HG03108 (cell line): Measurements from ENCODE around the gene NCAM2.

ENCODE experiments used
- ATAC-seq: cut with Tn5 transposase; IDR thresholded peaks from one replicate; pipeline ENCODE4 v1.9.1; 2021; ENCODE audit warnings: moderate library complexity; ENCODE audit not compliant: unreplicated experiment

The NCAM2 gene

DNA sequence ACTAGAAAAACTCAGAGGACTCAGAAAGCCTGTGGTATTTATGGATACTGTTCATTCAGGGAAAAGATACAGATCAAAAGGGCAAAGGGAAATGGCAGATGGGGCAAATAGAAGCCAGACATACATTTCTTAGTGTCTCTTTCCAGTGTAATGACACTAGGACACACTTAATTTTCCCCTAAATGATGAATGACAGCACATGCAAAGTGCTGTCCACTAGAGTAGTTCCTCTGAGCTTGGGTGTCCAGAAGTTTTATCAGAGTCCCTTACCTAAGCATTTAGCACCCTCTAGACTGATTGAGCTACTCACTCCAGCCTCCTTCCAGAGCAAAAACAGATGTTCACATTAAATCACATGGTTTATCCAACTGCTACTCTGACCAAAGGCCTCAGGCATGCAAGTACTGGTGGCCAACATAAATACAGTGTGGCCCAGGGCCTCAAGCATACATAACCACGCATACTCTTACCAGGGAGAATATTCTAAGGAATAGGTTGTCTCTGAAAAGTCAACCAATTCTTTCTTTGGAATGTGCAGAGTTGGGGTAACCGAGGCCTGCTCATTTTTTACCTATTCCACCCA is 166.9 kb downstream of the NCAM2 start:
- no peak for ATAC-seq

DNA sequence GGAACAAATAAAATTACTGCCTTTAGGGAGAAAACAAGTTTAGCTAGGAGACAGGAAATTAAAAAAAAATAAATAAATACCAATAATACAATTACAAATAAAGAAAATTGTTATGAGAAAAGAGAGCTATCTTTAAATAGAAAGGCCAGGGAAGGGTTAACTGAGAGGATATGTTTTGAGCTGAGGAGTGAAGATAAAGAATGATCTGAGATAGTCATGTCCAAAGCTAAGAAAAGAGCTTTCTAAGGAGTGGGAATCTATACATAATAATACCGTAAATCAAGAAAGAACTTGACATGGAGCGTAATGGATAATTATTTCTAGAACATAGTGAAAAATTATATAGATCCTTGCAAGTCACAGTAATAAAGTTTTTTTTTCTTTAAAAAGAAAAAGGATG is 176.5 kb downstream of the NCAM2 start:
- no peak for ATAC-seq

DNA sequence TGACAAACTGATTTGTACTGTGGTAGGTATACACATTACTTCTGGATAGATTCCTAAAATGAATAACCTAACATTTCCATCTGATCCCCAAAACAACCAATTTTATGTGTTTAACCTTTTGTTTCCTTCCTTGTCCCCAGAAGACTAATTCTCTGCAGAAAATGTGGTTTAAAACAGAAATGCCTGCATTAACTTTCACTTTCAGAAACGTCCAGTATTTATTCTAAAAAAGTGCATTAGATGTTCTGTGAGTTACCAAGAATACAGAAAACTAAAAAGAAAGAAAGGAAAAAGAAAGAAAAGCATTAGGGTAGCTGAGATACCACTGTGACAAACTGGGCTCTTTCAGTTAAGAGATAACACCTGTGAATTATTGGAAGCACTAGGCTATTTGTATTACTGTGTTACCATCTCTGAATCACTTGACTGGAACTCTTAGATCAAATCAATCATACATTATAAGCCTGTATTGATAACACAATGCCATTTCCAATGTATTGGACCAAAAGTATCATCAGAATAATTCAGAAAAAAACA is 177.7 kb downstream of the NCAM2 start:
- no peak for ATAC-seq

DNA sequence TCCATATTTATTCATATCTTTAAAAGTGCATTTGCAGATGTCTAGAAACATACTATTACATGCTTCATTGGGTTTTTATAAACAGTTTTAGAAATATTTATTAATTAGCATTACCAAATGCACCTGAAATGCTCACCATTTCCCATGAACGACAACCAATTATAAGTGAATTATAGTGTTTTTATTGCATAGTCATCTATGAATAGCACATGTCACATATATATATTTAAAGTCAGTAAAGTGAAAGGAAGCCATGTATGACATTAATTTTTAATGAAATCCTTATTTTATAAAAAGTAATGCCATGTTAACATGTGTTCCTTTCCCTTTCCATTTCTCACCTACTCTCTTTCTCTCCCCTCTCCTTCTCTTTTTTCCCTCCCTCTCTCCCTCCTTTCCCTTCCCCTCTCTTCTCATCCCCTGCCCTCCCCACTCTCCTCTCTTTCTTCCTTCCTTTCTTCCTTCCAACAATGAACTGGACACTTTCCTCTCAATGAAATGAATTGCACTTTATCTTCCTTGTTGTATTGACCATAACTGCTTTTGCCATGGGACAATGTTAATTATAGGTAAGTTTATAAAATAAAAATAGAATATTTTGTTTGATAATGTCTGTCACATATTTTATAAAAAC is 179.3 kb downstream of the NCAM2 start:
- ATAC-seq: no peak

DNA sequence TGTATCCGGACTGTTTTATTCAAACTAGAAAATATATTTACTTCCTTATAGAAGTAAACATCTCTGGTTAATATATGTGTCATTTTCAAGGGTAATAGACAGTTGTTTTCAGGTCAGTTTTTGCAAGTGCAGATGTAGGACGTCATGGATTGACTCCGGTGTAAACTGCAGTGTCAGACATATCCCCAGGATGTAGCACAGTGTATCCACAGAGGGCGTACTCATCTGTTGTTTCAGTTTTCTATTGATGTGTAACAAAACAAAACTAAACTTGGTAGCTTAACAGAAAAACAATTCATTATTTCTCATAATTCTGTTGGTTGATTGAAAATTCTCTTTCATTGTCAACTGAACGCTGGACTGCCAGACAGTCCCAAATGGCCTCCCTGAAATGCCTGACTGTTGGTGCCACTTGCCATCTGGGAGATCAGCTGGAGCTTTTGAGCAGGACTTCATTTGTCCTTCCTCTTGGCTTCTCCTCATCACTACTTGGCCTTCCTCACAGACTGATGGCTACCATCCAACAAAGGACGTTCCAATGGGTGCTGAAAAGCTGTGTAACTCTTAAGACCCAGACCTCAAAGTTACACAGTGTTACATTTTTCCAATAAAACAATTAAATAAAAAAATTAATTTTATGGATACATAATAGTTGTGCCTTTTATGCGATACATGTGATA is 181.6 kb downstream of the NCAM2 start:
- ATAC-seq: no peak

DNA sequence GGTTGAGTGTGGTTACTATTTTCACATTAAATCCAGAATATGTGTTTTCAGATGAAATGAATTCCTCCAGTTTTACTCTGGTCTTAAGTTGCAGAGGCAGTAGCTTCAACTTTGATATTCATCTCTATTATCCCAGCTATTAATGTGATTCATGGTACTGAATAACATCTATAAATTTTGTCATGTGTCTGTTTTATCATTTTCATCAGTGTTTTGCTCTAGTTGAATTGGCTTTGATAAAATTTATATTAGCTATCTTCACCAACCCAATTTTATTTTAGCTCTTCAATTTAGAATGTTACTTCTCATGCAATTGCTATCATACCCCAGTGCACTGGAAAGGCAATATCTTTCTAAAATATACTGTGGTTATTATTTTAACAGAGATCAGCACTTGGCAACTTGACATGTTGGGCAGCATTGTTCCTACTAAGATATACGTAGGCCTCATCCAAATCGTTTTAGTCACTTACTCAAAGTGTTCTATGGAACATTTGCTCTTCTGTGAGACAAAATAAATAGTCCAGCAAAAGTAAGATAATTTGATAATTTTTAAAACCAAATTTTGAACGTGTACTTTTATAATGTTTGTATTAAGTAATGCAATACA is 184.3 kb downstream of the NCAM2 start:
- ATAC-seq: no peak

DNA sequence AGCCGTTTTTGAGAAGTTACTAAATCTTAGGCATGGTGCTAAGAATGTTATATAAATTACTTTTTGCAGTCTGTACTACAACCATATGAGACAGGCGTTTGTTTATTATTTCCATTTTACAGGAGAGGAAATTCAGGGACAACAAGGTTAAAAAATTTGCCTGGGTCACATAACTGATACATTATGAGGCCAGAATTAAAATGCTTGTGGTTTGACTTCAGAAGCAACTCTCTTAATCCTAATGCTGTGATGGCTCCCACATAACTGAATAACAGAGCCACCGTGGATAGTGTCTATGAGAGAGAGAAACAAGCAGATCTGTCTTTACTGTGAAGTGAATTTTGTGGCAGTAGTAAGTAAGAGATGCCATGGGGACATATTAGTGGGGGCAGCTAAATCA is 184.9 kb downstream of the NCAM2 start:
- ATAC-seq: no peak

DNA sequence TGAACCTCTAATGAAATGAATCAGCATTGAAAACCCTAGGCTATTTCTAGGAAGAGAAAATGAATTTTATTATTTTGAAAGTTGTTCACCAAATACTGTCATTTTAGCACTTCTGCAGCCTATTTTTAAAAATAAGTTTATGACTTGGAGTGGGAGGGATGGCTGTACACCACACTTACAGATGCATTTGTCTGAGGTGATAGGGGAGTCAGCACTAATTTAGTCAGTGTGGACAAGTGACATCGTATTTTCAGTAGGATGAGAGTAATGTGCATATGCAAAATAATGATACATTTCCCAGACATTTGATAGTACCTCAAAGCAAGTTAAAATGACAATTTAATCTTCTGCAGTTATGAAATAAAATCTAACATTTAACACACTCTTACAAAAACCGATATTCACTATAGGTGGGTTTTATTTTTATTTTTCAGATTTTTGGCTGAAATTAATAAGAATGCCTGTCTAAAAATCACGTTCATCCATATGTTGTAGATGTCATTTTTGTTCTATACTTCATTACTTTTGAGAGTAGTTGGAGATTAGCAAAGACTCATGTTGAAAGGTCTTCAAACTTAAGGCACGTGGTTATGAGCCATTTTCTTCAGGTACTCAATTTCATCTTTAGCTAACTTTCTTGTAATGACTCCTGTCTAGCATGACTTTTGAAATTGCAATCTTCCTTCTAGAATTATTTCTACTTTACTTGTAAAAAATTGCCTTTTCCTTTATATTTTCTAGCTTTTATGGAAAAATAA is 186.7 kb downstream of the NCAM2 start:
- no peak for ATAC-seq

DNA sequence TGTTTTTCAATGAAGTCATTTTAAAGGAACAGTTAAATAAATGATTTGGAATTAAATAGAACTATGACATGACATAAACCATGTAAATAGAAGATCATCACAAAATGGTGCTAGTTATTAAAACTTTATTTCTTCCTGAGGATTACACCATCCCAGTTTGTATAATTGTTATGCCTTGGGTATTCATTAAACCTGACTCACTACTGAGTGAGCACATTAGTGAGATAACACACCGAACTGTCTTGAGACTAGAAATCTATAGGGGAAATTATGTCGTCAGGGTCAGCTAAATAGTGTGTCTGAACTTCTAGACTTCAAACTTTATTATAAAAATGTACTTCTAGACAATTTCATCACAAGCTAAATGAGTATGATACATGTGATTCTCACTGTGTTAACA is 189.4 kb downstream of the NCAM2 start:
- no peak for ATAC-seq

DNA sequence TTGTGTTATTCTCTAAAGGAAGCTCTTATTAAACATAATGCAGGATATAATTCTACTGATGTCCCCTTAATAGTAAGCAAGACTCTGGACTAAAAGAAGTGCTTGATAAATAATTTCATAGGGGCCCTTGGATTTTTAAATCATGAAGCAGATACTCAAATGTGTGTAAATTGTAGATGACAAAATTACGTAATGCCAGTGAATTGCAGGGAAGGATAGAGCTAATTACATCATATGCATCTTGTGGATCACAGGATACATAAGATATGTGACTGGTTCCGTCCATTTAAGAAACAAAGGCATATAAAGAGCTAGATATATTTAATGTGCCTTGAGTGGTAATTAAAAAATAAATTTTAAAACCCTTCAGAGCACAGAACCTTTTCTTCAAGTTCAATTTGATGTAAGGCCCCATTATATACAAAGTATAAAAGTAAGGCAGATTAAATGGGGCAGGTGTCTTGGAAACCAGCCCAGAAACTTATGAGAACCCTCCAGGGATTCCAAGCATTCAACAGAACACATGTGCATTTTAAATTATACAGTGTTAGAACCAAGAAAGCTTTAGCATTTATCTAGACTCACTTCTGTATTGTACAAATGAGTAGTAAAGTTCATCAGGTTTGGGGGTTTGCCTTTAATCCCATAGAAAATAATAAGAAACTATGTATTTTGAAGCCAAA is 190.4 kb downstream of the NCAM2 start:
- no peak for ATAC-seq

DNA sequence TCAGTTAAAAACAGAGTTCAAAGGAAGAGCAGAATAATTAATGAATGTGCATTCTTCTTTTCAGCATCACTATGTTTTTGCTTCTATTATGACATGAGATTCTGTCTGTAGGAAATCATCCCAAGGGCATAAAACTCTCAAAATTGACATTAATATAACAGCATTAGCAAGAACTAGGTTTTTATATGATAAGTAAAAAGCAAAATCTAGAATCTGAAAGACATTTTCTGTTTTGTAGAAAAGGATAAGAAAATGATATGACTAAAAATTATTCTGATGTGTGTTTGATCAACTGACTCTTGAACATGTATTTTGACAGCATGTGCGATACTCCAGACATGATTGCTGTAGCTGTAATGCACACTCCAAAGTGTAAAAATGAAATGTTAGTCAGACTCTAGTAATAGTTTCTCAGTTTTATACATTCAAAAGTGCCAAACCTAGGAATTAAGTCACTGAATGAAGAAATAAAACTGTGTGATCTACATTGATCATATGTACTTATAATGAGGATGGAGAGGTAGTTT is 197.3 kb downstream of the NCAM2 start:
- ATAC-seq: no peak

DNA sequence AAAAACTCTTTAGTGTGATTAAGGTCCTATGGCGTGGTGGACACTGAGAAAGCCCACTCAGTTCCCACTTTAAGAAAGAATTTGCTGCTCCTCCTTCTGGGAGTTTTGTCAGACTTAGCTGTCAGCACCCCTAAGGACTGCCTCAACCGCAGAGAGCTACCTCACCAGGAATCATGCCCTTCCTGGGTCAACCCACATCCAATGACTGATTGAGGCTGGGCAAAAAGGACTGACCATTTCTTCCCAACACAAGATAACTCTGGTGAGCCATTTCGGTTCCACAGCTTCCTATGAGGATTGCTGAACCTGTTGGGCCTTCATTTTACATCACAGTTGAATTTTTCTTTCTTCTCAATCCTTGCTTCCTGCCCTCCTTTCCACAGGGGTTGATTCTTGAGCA is 197.9 kb downstream of the NCAM2 start:
- no peak for ATAC-seq

DNA sequence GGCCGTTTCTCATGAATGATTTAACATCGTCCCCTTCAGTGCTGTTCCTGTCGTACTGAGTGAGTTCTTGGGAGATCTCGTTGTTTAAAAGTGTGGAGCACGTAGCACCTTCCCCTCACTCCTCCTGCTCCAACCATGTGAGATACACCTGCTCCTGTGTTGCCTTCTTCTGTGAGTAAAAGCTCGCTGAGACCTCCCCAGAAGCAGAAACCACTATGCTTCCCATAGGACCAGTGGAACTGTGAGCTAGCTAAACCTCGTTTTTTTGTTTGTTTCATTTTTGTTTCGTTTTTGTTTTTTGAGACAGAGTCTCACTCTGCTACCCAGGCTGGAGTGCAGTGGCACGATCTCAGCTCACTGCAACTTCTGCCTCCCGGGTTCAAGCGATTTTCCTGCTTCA is 198.6 kb downstream of the NCAM2 start:
- no peak for ATAC-seq

DNA sequence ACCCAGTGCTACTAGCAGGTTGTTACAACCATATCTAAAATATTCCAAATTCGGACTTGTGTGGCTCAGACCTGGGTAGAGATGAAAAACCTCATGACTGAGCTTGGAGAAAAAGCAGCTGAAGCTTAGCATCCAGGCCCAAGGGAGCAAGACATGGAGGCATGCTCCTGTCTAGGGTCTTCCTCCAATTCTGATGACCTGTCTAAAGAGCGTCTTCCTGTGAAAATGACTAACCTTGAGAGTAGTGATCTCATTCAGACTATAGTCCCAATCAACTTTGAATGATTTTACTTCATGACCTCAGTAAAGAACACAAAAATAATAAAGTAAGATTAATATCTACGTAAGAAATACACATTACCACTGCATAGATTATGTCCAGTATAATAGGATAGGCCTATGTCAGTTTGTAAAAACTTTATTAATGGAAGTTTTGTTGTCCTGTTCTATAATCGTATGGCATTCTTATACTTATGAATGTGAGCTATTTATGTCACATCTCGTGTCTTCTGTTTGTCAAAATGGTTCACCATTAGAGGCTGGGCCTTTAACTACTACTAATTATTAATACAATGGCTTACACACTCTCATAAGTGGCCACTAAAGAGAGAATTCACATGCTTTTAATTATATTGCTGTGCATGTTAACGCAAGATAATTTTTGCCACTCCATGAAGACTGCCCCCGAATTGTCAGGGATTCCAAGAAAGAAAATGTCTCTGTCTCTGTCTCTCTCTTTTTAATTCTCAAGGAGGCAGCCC is 201.3 kb downstream of the NCAM2 start:
- no peak for ATAC-seq

DNA sequence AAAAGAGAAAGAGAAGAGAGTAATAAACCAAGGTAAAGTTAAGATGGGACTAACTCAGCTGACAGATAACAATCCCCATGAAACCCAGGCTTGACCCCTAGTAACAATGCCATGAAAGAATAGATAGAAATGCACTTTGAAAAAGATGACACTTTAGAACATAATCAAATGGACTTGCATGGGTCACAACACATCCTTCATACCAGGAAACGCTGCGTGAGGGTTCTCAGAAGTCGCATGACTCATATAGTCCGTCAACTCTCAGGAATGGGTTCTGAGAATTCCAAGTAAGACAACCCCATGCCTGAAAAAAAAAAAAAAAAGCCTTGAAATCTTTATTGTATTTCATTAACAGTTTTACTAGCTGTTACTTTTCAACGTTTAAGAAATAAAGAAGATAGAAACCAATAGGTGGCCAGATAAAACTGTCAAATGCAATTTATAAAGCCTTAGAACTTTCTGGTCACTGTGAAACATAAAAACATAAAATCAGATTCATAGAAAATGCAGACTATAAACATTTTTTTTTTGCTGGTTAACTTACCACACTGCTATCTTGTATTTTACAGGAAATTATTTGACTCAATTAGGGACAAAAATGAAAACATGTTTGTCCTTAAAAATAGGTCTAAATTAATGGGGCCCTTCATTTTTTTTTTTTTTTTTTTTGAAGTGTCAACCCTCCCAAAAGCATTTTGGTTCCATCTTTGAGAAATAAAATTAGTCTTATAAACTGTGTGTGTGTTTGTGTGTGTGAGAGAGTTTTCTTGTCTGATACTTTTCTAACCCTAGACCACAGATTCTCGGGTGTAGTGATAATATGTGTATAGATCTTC is 202.1 kb downstream of the NCAM2 start:
- ATAC-seq: no peak

DNA sequence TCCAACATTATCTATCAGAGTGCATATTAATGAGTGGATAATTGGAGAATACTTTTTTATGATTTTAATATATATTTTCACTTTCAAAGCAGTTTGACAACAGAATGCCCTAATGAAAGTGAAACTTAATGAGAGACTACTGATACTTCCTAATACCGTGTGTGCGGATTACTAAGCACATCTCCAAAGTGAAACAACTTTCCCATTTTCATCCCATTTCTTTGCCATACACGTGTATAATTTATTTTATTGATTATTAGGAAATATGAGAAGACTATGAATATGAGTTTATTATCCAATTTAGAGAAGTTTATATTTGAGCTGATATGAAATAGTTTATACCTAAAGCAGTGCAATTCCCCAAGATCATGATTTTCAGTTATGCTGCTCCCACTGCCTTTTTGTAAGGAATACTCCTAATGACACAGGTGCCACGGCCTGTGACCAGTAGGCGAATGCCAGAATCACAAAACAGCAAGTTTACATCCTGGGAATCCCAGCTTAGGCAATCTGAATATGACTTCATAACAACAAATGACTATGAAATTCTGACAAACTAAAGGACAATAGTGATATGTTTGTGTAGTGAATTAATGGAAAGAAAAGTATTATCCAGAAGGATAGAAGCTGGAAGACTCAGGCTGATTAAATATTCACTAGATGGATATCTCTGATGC is 202.9 kb downstream of the NCAM2 start:
- ATAC-seq: no peak

DNA sequence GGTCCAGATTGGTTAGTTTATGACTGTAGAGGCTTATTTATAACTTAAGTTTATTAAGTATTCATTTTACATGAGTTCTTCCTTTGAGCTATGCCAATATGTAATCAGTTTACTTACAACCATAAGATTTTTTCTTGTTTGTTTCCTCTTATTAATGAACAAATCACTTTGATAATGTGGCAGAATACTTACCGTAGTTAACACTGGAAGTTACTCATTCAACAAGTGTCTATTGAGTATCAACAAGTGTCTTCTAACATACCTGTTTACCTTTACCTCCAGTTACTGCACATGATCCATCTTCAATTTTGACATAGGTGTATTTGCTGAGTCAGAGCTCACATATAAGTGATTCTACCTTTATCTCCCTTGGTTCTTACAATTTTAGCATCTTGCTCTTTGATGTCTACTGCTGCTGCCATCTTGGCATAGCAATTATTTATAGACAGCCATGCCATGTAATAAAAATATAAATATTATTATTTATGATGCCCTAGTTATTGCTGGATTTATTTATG is 205.7 kb downstream of the NCAM2 start:
- ATAC-seq: no peak
